SU-DHL-6 (cell line): ENCODE data around the gene NR2E1.

Experiments
- H2AFZ ChIP-seq: fragments of 200-600 bp; sonication (generic); 2 replicates; pipeline ENCODE4 v1.6.1; 2014; ENCODE audit warnings: low read depth, mild to moderate bottlenecking, moderate library complexity, mixed read lengths, antibody characterized with exemption, low read length; ENCODE audit not compliant: severe bottlenecking
- H3F3A ChIP-seq: fragments of 200-600 bp; shearing (Covaris generic); 2 replicates; pipeline ENCODE4 v1.6.0; 2016; ENCODE audit warnings: antibody characterized with exemption, mild to moderate bottlenecking; ENCODE audit not compliant: insufficient read depth
- H3K27ac ChIP-seq: fragments of 200-600 bp; sonication (generic); 2 replicates; pipeline ENCODE4 v1.5.1; 2016; ENCODE audit warnings: low read depth, mild to moderate bottlenecking, low read length, moderate library complexity, mixed read lengths
- H3K27me3 ChIP-seq: fragments of 200-600 bp; sonication (generic), shearing (Covaris generic); 2 replicates; pipeline ENCODE4 v1.6.0; 2014; ENCODE audit warnings: mild to moderate bottlenecking, low read length
- H3K36me3 ChIP-seq: fragments of 200-600 bp; sonication (generic); 2 replicates; pipeline ENCODE4 v1.6.1; 2014; ENCODE audit warnings: mild to moderate bottlenecking, low read length, mixed read lengths
- H3K4me2 ChIP-seq: fragments of 300-600, 200-600 bp; shearing (Covaris generic), sonication (generic); 2 replicates; pipeline ENCODE4 v1.6.0; 2014; ENCODE audit warnings: low read length, low read depth, mild to moderate bottlenecking; ENCODE audit not compliant: poor library complexity, severe bottlenecking
- H3K4me3 ChIP-seq: fragments of 200-600 bp; sonication (generic); 2 replicates; pipeline ENCODE4 v1.5.1; 2014; ENCODE audit warnings: antibody characterized with exemption, low read length, mild to moderate bottlenecking, mixed read lengths; ENCODE audit not compliant: insufficient read depth, poor library complexity, severe bottlenecking
- H3K79me2 ChIP-seq: fragments of 200-600 bp; sonication (generic); 2 replicates; pipeline ENCODE4 v1.6.1; 2014; ENCODE audit warnings: mild to moderate bottlenecking, low read length, moderate library complexity; ENCODE audit not compliant: insufficient read depth
- H3K9ac ChIP-seq: fragments of 200-600 bp; sonication (generic); 2 replicates; pipeline ENCODE4 v1.7.0; 2014; ENCODE audit warnings: mild to moderate bottlenecking, low read length
- H3K9me2 ChIP-seq: fragments of 200-600 bp; sonication (generic); replicated peaks from 2 replicates; pipeline ENCODE4 v1.6.1; 2014; ENCODE audit warnings: low read length; ENCODE audit not compliant: insufficient read depth
- H3K9me3 ChIP-seq: fragments of 200-600 bp; sonication (generic); 2 replicates; pipeline ENCODE4 v1.6.1; 2014; ENCODE audit warnings: low read length, mixed read lengths; ENCODE audit not compliant: insufficient read depth
- H4K20me1 ChIP-seq: fragments of 200-600 bp; sonication (generic); 2 replicates; pipeline ENCODE4 v1.6.1; 2014; ENCODE audit warnings: low read depth, mild to moderate bottlenecking, antibody characterized with exemption, low read length, moderate library complexity, mixed read lengths
- EZH2phosphoT487 ChIP-seq: fragments of 200-600 bp; sonication (generic), shearing (Covaris generic); conservative IDR thresholded peaks from 2 replicates; pipeline ENCODE4 v1.6.1; 2018; ENCODE audit warnings: mild to moderate bottlenecking, antibody characterized with exemption, low read length, moderate library complexity, mixed read lengths
- TF ChIP-seq, protein P1 (sequence below): fragments of 200-600 bp; sonication (generic); IDR thresholded peaks from one replicate; pipeline ENCODE4 v1.5.1; 2017; ENCODE audit warnings: antibody characterized with exemption, mild to moderate bottlenecking, low read length, moderate library complexity; ENCODE audit not compliant: insufficient read depth, poor library complexity, severe bottlenecking

Gene NR2E1

DNA sequence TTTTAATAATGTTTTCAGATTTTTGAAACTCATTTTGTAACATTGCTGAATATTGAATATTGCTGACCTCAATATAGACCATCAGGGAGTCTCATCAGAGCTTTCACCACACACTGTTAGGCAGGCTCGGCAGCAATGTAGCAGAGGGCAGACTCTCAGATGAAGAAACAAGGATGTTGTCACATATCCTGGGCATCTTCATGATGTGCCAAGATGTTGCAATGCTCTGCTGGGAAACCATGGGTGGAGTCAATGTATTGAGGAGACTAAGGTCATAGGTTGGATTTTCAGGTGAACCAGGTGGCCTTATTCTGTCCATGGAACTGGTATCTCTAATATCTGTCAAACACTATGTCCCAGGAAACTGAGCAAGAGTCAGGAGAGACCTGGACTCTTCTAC lies 27.3 kb downstream of the NR2E1 start:
- TF ChIP-seq, protein P1, sequence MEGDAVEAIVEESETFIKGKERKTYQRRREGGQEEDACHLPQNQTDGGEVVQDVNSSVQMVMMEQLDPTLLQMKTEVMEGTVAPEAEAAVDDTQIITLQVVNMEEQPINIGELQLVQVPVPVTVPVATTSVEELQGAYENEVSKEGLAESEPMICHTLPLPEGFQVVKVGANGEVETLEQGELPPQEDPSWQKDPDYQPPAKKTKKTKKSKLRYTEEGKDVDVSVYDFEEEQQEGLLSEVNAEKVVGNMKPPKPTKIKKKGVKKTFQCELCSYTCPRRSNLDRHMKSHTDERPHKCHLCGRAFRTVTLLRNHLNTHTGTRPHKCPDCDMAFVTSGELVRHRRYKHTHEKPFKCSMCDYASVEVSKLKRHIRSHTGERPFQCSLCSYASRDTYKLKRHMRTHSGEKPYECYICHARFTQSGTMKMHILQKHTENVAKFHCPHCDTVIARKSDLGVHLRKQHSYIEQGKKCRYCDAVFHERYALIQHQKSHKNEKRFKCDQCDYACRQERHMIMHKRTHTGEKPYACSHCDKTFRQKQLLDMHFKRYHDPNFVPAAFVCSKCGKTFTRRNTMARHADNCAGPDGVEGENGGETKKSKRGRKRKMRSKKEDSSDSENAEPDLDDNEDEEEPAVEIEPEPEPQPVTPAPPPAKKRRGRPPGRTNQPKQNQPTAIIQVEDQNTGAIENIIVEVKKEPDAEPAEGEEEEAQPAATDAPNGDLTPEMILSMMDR, result no peak
- no peak for TF ChIP-seq EZH2phosphoT487
- H3K9me3 ChIP-seq, result no peaks in the 10 kb centered on the region
- no peaks in the 10 kb centered on the region for H3K36me3 ChIP-seq

GRCh38 chr6:108193835-108194234 lies 28.0 kb downstream of the NR2E1 start:
- Histone ChIP-seq H3K4me2 (no peak overlapping the region), H3K9ac (no peak overlapping the region), H3F3A (no peaks in the 10 kb centered on the region), H3K79me2 (no peaks in the 10 kb centered on the region), H3K4me3 (no peak overlapping the region), H2AFZ (no peak overlapping the region), H3K36me3 (no peaks in the 10 kb centered on the region), H3K9me3 (no peaks in the 10 kb centered on the region), H3K27ac (no peak overlapping the region), H3K27me3 (no peaks in the 10 kb centered on the region), H3K9me2 (no peaks in the 10 kb centered on the region), H4K20me1 (no peaks in the 10 kb centered on the region)
- no peak for TF ChIP-seq EZH2phosphoT487
- TF ChIP-seq, protein P1, result no peak

More for the DNA sequence above, 27.3 kb downstream of the NR2E1 start:
- H3K27me3 ChIP-seq, result no peaks in the 10 kb centered on the region
- H3K79me2 ChIP-seq, result no peaks in the 10 kb centered on the region
- H3F3A ChIP-seq, result no peaks in the 10 kb centered on the region
- H3K9ac ChIP-seq, result no peak overlapping the region
- H3K4me2 ChIP-seq, result no peak overlapping the region
- H3K27ac ChIP-seq, result no peak overlapping the region
- no peak overlapping the region for H3K4me3 ChIP-seq
- no peaks in the 10 kb centered on the region for H3K9me2 ChIP-seq
- no peaks in the 10 kb centered on the region for H4K20me1 ChIP-seq
- no peak overlapping the region for H2AFZ ChIP-seq

- Histone ChIP-seq H3K9me2 (no peaks in the 10 kb centered on the region), H3K9ac (no peak overlapping the region), H3K9me3 (no peaks in the 10 kb centered on the region), H3F3A (no peaks in the 10 kb centered on the region), H3K36me3 (no peaks in the 10 kb centered on the region), H3K27ac (no peak overlapping the region), H2AFZ (no peak overlapping the region), H3K4me3 (no peak overlapping the region), H3K27me3 (no peaks in the 10 kb centered on the region), H3K4me2 (no peak overlapping the region), H3K79me2 (no peaks in the 10 kb centered on the region), H4K20me1 (no peaks in the 10 kb centered on the region)
- TF ChIP-seq, protein P1, result no peak
- TF ChIP-seq EZH2phosphoT487, result no peak
Observed at GRCh38 chr6:108194503-108194902, 28.7 kb downstream of the NR2E1 start.
